HFF-Myc (cell line): Measurements from ENCODE around the gene KRI1.

Source experiments
- DNase-seq: peaks from one replicate; pipeline ENCODE4 v3.0.0-alpha.2; 2011; ENCODE audit warnings: low read depth; ENCODE audit errors: extremely low read depth
- H3K4me3 ChIP-seq: replicated peaks from 2 replicates; pipeline ENCODE4 v1.5.1; 2011; ENCODE audit warnings: low read depth, mild to moderate bottlenecking, control low read depth, low read length
- TF ChIP-seq, protein P1 (sequence below): IDR thresholded peaks from 2 replicates; pipeline ENCODE4 v1.5.1; 2012; ENCODE audit warnings: mild to moderate bottlenecking, low read depth, low read length, control low read depth; ENCODE audit errors: missing control alignments

KRI1 gene

GRCh38 chr19:10513223-10513622 is 52.6 kb downstream of the KRI1 start:
- H3K4me3 ChIP-seq = no peak overlapping the region
- TF ChIP-seq, protein P1, sequence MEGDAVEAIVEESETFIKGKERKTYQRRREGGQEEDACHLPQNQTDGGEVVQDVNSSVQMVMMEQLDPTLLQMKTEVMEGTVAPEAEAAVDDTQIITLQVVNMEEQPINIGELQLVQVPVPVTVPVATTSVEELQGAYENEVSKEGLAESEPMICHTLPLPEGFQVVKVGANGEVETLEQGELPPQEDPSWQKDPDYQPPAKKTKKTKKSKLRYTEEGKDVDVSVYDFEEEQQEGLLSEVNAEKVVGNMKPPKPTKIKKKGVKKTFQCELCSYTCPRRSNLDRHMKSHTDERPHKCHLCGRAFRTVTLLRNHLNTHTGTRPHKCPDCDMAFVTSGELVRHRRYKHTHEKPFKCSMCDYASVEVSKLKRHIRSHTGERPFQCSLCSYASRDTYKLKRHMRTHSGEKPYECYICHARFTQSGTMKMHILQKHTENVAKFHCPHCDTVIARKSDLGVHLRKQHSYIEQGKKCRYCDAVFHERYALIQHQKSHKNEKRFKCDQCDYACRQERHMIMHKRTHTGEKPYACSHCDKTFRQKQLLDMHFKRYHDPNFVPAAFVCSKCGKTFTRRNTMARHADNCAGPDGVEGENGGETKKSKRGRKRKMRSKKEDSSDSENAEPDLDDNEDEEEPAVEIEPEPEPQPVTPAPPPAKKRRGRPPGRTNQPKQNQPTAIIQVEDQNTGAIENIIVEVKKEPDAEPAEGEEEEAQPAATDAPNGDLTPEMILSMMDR = no peak
- DNase-seq = no peak

DNA sequence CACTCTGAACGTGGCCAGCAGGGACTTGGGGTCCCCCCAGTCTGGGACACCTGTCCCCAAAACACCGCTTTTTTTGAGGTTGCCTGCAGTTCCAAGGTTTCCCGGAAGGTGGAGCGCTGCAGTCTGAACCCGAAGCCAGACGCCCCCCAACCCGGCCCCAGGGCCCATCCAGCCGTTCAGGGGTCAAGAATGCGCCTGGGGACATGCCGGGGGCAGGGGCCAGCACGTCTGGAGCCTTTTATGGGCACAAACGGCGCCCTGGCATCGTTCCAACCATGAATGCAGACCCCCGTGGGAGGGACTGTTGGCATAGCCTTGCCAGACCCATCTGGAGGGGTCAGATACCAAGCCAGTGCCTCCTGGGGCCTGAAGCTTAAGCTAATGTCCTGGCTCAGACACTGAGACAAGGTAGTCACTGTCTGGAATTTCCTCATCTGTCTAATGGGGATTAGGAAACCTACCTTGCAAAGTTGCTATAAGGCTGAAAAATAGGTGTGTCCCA is 55.5 kb downstream of the KRI1 start:
- no peak overlapping the region for H3K4me3 ChIP-seq
- TF ChIP-seq, protein P1 = peak; percentile 71
- DNase-seq = no peak

DNA sequence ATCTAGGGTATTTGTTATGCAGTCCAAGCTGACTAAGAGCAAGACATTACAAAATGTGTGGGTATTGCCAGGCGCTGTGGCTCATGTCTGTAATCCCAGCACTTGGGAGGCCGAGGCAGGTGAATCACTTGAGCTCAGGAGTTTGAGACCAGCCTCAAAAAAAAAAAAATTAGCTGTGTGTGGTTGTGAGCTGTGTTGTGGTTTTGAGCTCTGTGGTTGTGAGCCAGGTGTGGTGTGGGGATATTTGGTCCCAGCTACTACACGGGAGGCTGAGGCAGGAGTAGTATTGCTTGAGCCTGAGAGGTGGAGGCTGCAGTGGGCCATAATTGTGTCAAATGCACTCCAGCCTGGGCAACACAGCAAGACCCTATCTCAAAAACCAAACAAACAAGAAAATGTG is 57.1 kb downstream of the KRI1 start:
- DNase-seq = no peak
- TF ChIP-seq, protein P1 = no peak
- H3K4me3 ChIP-seq = no peak overlapping the region

- no peak overlapping the region for H3K4me3 ChIP-seq
- TF ChIP-seq, protein P1 = no peak
- no peak for DNase-seq
These were observed 57.8 kb downstream of the KRI1 start for GRCh38 chr19:10508036-10508435.

GRCh38 chr19:10505583-10506229 is 60.1 kb downstream of the KRI1 start:
- TF ChIP-seq, protein P1 = peak; percentile 80
- H3K4me3 ChIP-seq = no peak overlapping the region
- no peak for DNase-seq
